Frontal cortex (tissue), 4 donors: Measurements from ENCODE around the gene SLITRK3. TPM values are rescaled to one million over a fixed set of nuclear protein-coding genes. Genes with fewer than 3 reads are reported as not detected.
A peak's percentile ranks its signal among the peaks of the same experiment; 100 is the strongest.
"Not testable (repeated sequence)": the region's sequence is repeated elsewhere in the genome, so short reads cannot be mapped to it uniquely, and the experiment has no call there.

Experiments used
- DNase-seq, 2 donors: peaks; one replicate each; pipeline ENCODE4 v3.0.0; 2012; ENCODE audit warnings: low spot score in 2 of 2
- FAIRE-seq: peaks from 2 replicates; lab custom pipeline; 2012; peaks lifted over from hg19 to GRCh38; lab: Jason Lieb, UNC
- total RNA-seq: library from RNA; depleted of rRNA; stranded (reverse); fragments of >200 nt; gene quantifications from one replicate; pipeline ENCODE4 v1.2.3, GENCODE V29; 2014
- donor health status: control.
- donor health status: control.
- donor health status: control.

The SLITRK3 gene
- total RNA-seq, 1 donor from 2014 or later: 11.0 TPM

- DNase-seq (no peak), FAIRE-seq (no peak)
Measured at GRCh38 chr3:165193366-165194254, 2.6 kb downstream of the SLITRK3 start.

- FAIRE-seq (no peak), DNase-seq (no peak)
Measured at GRCh38 chr3:165192610-165193192, 3.5 kb downstream of the SLITRK3 start.

GRCh38 chr3:165191491-165191890 lies 4.7 kb downstream of the SLITRK3 start:
- FAIRE-seq: no peak

GRCh38 chr3:165188452-165188851 lies 7.7 kb downstream of the SLITRK3 start:
- DNase-seq (no peak), FAIRE-seq (no peak)

More at GRCh38 chr3:165191491-165191890, 4.7 kb downstream of the SLITRK3 start:
- no peak for DNase-seq

GRCh38 chr3:165185707-165186327 lies 10.4 kb downstream of the SLITRK3 start:
- DNase-seq (no peak), FAIRE-seq (no peak)

- DNase-seq: no peak
- FAIRE-seq: no peak
Measured at GRCh38 chr3:165181556-165181955, 14.6 kb downstream of the SLITRK3 start.

GRCh38 chr3:165170236-165170635 lies 25.9 kb downstream of the SLITRK3 start:
- FAIRE-seq: no peak
- DNase-seq: no peak

- DNase-seq (no peak), FAIRE-seq (no peak)
Measured at GRCh38 chr3:165169368-165169767, 26.8 kb downstream of the SLITRK3 start.

GRCh38 chr3:165162883-165163282 lies 33.3 kb downstream of the SLITRK3 start:
- FAIRE-seq (peak; percentile 95), DNase-seq (no peak)

GRCh38 chr3:165159760-165160421 lies 36.3 kb downstream of the SLITRK3 start:
- DNase-seq (no peak), FAIRE-seq (no peak)

- DNase-seq: no peak
- FAIRE-seq: no peak
Measured at GRCh38 chr3:165158011-165158410, 38.2 kb downstream of the SLITRK3 start.

GRCh38 chr3:165156757-165157420 lies 39.3 kb downstream of the SLITRK3 start:
- FAIRE-seq (no peak), DNase-seq (no peak)

- FAIRE-seq: no peak
Measured at GRCh38 chr3:165148876-165149441, 47.2 kb downstream of the SLITRK3 start.

GRCh38 chr3:165144271-165144670 lies 51.9 kb downstream of the SLITRK3 start:
- FAIRE-seq (no peak), DNase-seq (no peak)

More at GRCh38 chr3:165148876-165149441, 47.2 kb downstream of the SLITRK3 start:
- no peak for DNase-seq

- DNase-seq, FAIRE-seq: not testable (repeated sequence)
Measured at GRCh38 chr3:165139918-165140317, 56.3 kb downstream of the SLITRK3 start.
